Colonic mucosa (tissue), 4 donors: Measurements from ENCODE around the gene HECTD4. TPM values are rescaled to one million over a fixed set of nuclear protein-coding genes. Genes with fewer than 3 reads are reported as not detected.
"Not testable (repeated sequence)": the region's sequence is repeated elsewhere in the genome, so short reads cannot be mapped to it uniquely, and the experiment has no call there.

Experiments used
- DNase-seq: peaks from one replicate; pipeline ENCODE4 v3.0.0-alpha.2; 2020
- H3K27ac ChIP-seq: fragments of 200-600 bp; one replicate; pipeline ENCODE4 v1.8.0; 2021
- H3K27me3 ChIP-seq: fragments of 200-600 bp; one replicate; pipeline ENCODE4 v1.8.0; 2021
- H3K36me3 ChIP-seq: fragments of 200-600 bp; one replicate; pipeline ENCODE4 v1.8.0; 2021
- H3K4me1 ChIP-seq: fragments of 200-600 bp; one replicate; pipeline ENCODE4 v1.8.0; 2021; ENCODE audit warnings: mild to moderate bottlenecking
- H3K4me3 ChIP-seq: fragments of 200-600 bp; one replicate; pipeline ENCODE4 v1.8.0; 2021
- H3K9ac ChIP-seq, 2 donors: one replicate each; pipeline ENCODE4 v1.7.0; 2013; ENCODE audit warnings: control low read depth in 2 of 2, low read depth in 2 of 2, low read length in 2 of 2
- H3K9me3 ChIP-seq: fragments of 200-600 bp; one replicate; pipeline ENCODE4 v1.8.0; 2021
- CTCF ChIP-seq: fragments of 200-600 bp; IDR thresholded peaks from one replicate; pipeline ENCODE4 v1.8.0; 2022; ENCODE audit warnings: antibody characterized with exemption, mild to moderate bottlenecking
- intact Hi-C: fragments of 100-400 bp; cut with DNase I; formaldehyde crosslinking; loops from one replicate; pipeline ENCODE4 v1.14.1; 2022
- total RNA-seq, 2 donors: library from RNA; stranded (reverse); fragmentation: NEBNext Ultra II Directional in 1 of 2; extraction: Animal tissue kit (Norgen Biotek cat#: 25700) in 1 of 2; gene quantifications; one replicate each; pipeline ENCODE4 v1.2.1, GENCODE V29; 2021
- donor health status: healthy.
- donor health status: DM: no; HTN: no; CAD: no.
- donor health status: DM: no; HTN: no; CAD: no.

Gene HECTD4
- total RNA-seq, 2 donors from 2014 or later = 39.6 to 41.7 TPM

GRCh38 chr12:112342587-112342986, 39.6 kb downstream of the HECTD4 start:
- Histone ChIP-seq H3K4me3 (no peak overlapping the region), H3K4me1 (peaks cover 4% of the 10 kb centered on the region), H3K9ac (no peak overlapping the region), H3K36me3 (no peaks in the 10 kb centered on the region), H3K27ac (no peak overlapping the region), H3K27me3 (no peaks in the 10 kb centered on the region), H3K9me3 (no peaks in the 10 kb centered on the region)
- no peak for TF ChIP-seq CTCF
- intact Hi-C loops = no loop called here
- no peak for DNase-seq

GRCh38 chr12:112341046-112341825, 41.0 kb downstream of the HECTD4 start:
- no peak for DNase-seq

DNA sequence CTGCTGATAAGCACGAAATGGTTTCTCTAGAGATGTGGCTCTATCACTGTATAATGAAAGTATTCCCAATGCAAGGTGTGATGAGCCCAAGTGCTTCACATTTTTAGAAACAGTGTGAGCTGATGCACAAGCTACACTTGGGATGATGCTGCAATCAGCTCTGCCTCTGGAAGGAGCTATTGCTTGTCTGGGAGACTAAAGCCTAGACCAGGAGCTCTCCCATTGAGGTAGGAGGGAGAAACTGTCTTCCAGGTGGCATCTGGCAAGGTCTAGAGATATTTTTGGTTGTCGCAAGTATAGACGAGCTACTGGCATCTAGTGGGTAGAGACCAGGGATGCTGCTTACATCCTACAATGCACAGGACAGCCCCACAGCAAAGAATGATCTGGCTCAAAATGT, 42.0 kb downstream of the HECTD4 start:
- Histone ChIP-seq H3K27ac (no peak overlapping the region), H3K4me3 (no peak overlapping the region), H3K9ac (no peak overlapping the region), H3K27me3 (no peaks in the 10 kb centered on the region), H3K36me3 (no peaks in the 10 kb centered on the region), H3K4me1 (peaks cover 4% of the 10 kb centered on the region), H3K9me3 (no peaks in the 10 kb centered on the region)
- intact Hi-C loops = no loop called here
- TF ChIP-seq CTCF = no peak
- no peak for DNase-seq

More at GRCh38 chr12:112341046-112341825, 41.0 kb downstream of the HECTD4 start:
- Histone ChIP-seq H3K36me3 (no peaks in the 10 kb centered on the region), H3K27ac (no peak overlapping the region), H3K4me3 (no peak overlapping the region), H3K27me3 (no peaks in the 10 kb centered on the region), H3K9ac (no peak overlapping the region), H3K4me1 (peaks cover 4% of the 10 kb centered on the region), H3K9me3 (no peaks in the 10 kb centered on the region)
- intact Hi-C loops = no loop called here
- TF ChIP-seq CTCF = no peak

- H3K9ac ChIP-seq, H3K27me3 ChIP-seq, H3K36me3 ChIP-seq, H3K4me3 ChIP-seq, intact Hi-C loops, DNase-seq, H3K9me3 ChIP-seq, H3K27ac ChIP-seq, H3K4me1 ChIP-seq: not testable (repeated sequence)
These were observed 47.2 kb downstream of the HECTD4 start for GRCh38 chr12:112334999-112335398.

DNA sequence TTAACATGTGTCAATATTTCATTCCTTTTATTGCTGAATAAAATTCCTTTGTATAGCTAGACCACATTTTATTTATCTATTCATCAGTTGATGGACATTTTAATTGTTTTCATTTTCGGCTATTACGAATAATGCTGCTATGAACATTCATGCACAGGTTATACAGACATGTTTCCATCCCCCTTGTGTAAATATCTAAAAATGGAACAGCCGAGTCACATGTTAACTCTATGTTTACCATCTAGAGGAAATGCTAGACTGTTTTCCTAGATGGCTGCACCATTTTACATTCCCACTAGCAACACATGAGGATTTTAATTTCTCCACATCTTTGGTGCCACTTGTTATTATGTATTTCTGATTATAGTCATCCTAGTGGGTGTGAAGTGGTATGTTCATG, 49.2 kb downstream of the HECTD4 start:
- Histone ChIP-seq H3K36me3 (no peaks in the 10 kb centered on the region), H3K27me3 (no peaks in the 10 kb centered on the region), H3K27ac (no peak overlapping the region), H3K4me1 (no peaks in the 10 kb centered on the region), H3K4me3 (no peak overlapping the region), H3K9me3 (no peaks in the 10 kb centered on the region), H3K9ac (no peak overlapping the region)
- no peak for DNase-seq
- intact Hi-C loops = no loop called here
- no peak for TF ChIP-seq CTCF

- H3K9ac ChIP-seq = no peak overlapping the region
- H3K27ac ChIP-seq = no peak overlapping the region
- no peak for DNase-seq
- no peak for TF ChIP-seq CTCF
- no peaks in the 10 kb centered on the region for H3K36me3 ChIP-seq
- intact Hi-C loops = no loop called here
- no peaks in the 10 kb centered on the region for H3K27me3 ChIP-seq
- no peaks in the 10 kb centered on the region for H3K4me1 ChIP-seq
- H3K4me3 ChIP-seq = no peak overlapping the region
- no peaks in the 10 kb centered on the region for H3K9me3 ChIP-seq
These were observed 50.3 kb downstream of the HECTD4 start for GRCh38 chr12:112331886-112332285.
